HG03060 (cell line): ENCODE data around the gene SLC52A3.
"Not testable (repeated sequence)": the region's sequence is repeated elsewhere in the genome, so short reads cannot be mapped to it uniquely, and the experiment has no call there.

ENCODE experiments used
- ATAC-seq: cut with Tn5 transposase; IDR thresholded peaks from one replicate; pipeline ENCODE4 v1.9.1; 2021; ENCODE audit warnings: low read depth, moderate number of reproducible peaks; ENCODE audit not compliant: unreplicated experiment

SLC52A3 gene

GRCh38 chr20:768426-768978 lies at the start of gene SLC52A3:
Gene SLC52A3, minus strand, starts transcription at chr20:768500. Its CDS starts 2,726 bp downstream, at chr20:765774.
- no peak for ATAC-seq

- no peak for ATAC-seq
These were observed 47.8 kb upstream of the SLC52A3 start for GRCh38 chr20:815914-816606.

GRCh38 chr20:815226-815625 lies 46.9 kb upstream of the SLC52A3 start:
- no peak for ATAC-seq

GRCh38 chr20:813390-813789 lies 45.1 kb upstream of the SLC52A3 start:
- no peak for ATAC-seq

- not testable (repeated sequence) for ATAC-seq
These were observed 44.1 kb upstream of the SLC52A3 start for GRCh38 chr20:812435-812814.

GRCh38 chr20:811776-812434 lies 43.6 kb upstream of the SLC52A3 start:
- ATAC-seq = not testable (repeated sequence)

- ATAC-seq = no peak
These were observed 37.4 kb upstream of the SLC52A3 start for GRCh38 chr20:805713-806112.

- no peak for ATAC-seq
These were observed 33.4 kb upstream of the SLC52A3 start for GRCh38 chr20:801678-802077.

- not testable (repeated sequence) for ATAC-seq
These were observed 31.7 kb upstream of the SLC52A3 start for GRCh38 chr20:800026-800425.

- ATAC-seq = not testable (repeated sequence)
These were observed 30.4 kb upstream of the SLC52A3 start for GRCh38 chr20:798746-799145.

- ATAC-seq = no peak
These were observed 28.6 kb upstream of the SLC52A3 start for GRCh38 chr20:796921-797320.

- no peak for ATAC-seq
These were observed 23.9 kb upstream of the SLC52A3 start for GRCh38 chr20:792248-792647.

GRCh38 chr20:791056-791455 lies 22.8 kb upstream of the SLC52A3 start:
- ATAC-seq = no peak

- no peak for ATAC-seq
These were observed 19.5 kb upstream of the SLC52A3 start for GRCh38 chr20:787825-788224.

GRCh38 chr20:779771-780170 lies 11.5 kb upstream of the SLC52A3 start:
- ATAC-seq = no peak

GRCh38 chr20:776165-776564 lies 7.9 kb upstream of the SLC52A3 start:
- ATAC-seq = no peak

GRCh38 chr20:775679-776135 lies 7.4 kb upstream of the SLC52A3 start:
- ATAC-seq = no peak

GRCh38 chr20:774660-775057 lies 6.4 kb upstream of the SLC52A3 start:
- ATAC-seq = no peak

GRCh38 chr20:774016-774659 lies 5.8 kb upstream of the SLC52A3 start:
- no peak for ATAC-seq

- no peak for ATAC-seq
These were observed 4.5 kb upstream of the SLC52A3 start for GRCh38 chr20:772806-773205.

GRCh38 chr20:771741-772464 lies 3.6 kb upstream of the SLC52A3 start:
- no peak for ATAC-seq
